HepG2 (cell line): ENCODE results near the gene NDUFB10.

Source experiments
- ATF2 ChIP-seq: sonication (generic); formaldehyde crosslinking; IDR thresholded peaks from 2 replicates; pipeline ENCODE4 v1.4.0; 2020; ENCODE audit warnings: missing genetic modification reagents
- CREB3 ChIP-seq: sonication (generic); formaldehyde crosslinking; IDR thresholded peaks from 2 replicates; pipeline ENCODE4 v1.5.0; 2020; ENCODE audit warnings: missing genetic modification reagents
- CTCF ChIP-seq: sonication (generic); formaldehyde crosslinking; IDR thresholded peaks from 2 replicates; pipeline ENCODE4 v1.5.0; 2020; ENCODE audit warnings: mild to moderate bottlenecking, missing genetic modification reagents, moderate library complexity
- POLR2AphosphoS5 ChIP-seq: IDR thresholded peaks from 2 replicates; pipeline ENCODE4 v1.6.1; 2012; ENCODE audit warnings: low read depth, low read length
- RELA ChIP-seq: sonication (generic); formaldehyde crosslinking; IDR thresholded peaks from 2 replicates; pipeline ENCODE4 v1.4.0; 2020; ENCODE audit warnings: missing genetic modification reagents
- SNRNP70 ChIP-seq: fragments of 200-400 bp; formaldehyde crosslinking; IDR thresholded peaks from 2 replicates; pipeline ENCODE4 v1.6.1; 2017; ENCODE audit warnings: mild to moderate bottlenecking, low read depth, low read length, moderate library complexity
- SRSF9 ChIP-seq: fragments of 200-400 bp; formaldehyde crosslinking; IDR thresholded peaks from 2 replicates; pipeline ENCODE4 v1.6.1; 2018; ENCODE audit warnings: borderline replicate concordance, mild to moderate bottlenecking, low read depth, low read length; ENCODE audit not compliant: insufficient read depth, poor library complexity, severe bottlenecking
- YY1 ChIP-seq: IDR thresholded peaks from 2 replicates; pipeline ENCODE4 v1.6.1; 2011; ENCODE audit warnings: low read length, low read depth, moderate library complexity, mild to moderate bottlenecking; ENCODE audit not compliant: insufficient read depth, insufficient replicate concordance
- ZBTB20 ChIP-seq: sonication (generic); formaldehyde crosslinking; IDR thresholded peaks from 2 replicates; pipeline ENCODE4 v1.8.1; 2023; ENCODE audit warnings: missing genetic modification reagents, low read depth, mild to moderate bottlenecking, borderline replicate concordance
- ZGPAT ChIP-seq: IDR thresholded peaks from 2 replicates; pipeline ENCODE4 v1.6.1; 2016; ENCODE audit warnings: mild to moderate bottlenecking
- ZNF234 ChIP-seq: sonication (generic); formaldehyde crosslinking; conservative IDR thresholded peaks from 2 replicates; pipeline ENCODE4 v1.5.1; 2020; ENCODE audit warnings: mild to moderate bottlenecking, missing genetic modification reagents
- ZNF317 ChIP-seq: sonication (generic); formaldehyde crosslinking; IDR thresholded peaks from 2 replicates; pipeline ENCODE4 v1.5.0; 2020; ENCODE audit warnings: mild to moderate bottlenecking, missing genetic modification reagents

GRCh38 chr16:1933097-1933661 lies 26.2 kb upstream of the NDUFB10 start:
- no peak; the same call in 1 of the 2 replicates for TF ChIP-seq CTCF (CRISPR knock-in tag)
- no peak for TF ChIP-seq ZNF234 (CRISPR knock-in tag)
- TF ChIP-seq ZBTB20 (CRISPR knock-in tag) = no peak
- no peak for TF ChIP-seq ATF2 (CRISPR knock-in tag)
- no peak for TF ChIP-seq RELA (CRISPR knock-in tag)
- TF ChIP-seq ZNF317 (CRISPR knock-in tag) = no peak
- TF ChIP-seq ZGPAT = no peak
- TF ChIP-seq POLR2AphosphoS5 = no peak
- no peak for TF ChIP-seq SRSF9
- TF ChIP-seq SNRNP70 = no peak
- TF ChIP-seq YY1 = no peak
- no peak for TF ChIP-seq CREB3 (CRISPR knock-in tag)
